ENCODE results near the gene NDUFS7.

The NDUFS7 gene

GRCh38 chr19:1423436-1424191, 39.9 kb downstream of the NDUFS7 start:
- peak overlapping the region; percentile 47 for H3K27ac ChIP-seq
- no peak for TF ChIP-seq ZFX (IDR thresholded peaks at IDR 0.05; ENCODE audit: borderline replicate concordance)
- TF ChIP-seq, protein P1, sequence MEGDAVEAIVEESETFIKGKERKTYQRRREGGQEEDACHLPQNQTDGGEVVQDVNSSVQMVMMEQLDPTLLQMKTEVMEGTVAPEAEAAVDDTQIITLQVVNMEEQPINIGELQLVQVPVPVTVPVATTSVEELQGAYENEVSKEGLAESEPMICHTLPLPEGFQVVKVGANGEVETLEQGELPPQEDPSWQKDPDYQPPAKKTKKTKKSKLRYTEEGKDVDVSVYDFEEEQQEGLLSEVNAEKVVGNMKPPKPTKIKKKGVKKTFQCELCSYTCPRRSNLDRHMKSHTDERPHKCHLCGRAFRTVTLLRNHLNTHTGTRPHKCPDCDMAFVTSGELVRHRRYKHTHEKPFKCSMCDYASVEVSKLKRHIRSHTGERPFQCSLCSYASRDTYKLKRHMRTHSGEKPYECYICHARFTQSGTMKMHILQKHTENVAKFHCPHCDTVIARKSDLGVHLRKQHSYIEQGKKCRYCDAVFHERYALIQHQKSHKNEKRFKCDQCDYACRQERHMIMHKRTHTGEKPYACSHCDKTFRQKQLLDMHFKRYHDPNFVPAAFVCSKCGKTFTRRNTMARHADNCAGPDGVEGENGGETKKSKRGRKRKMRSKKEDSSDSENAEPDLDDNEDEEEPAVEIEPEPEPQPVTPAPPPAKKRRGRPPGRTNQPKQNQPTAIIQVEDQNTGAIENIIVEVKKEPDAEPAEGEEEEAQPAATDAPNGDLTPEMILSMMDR (IDR thresholded peaks at IDR 0.05): no peak

GRCh38 chr19:1424192-1424955, 40.7 kb downstream of the NDUFS7 start:
- TF ChIP-seq ZFX (IDR thresholded peaks at IDR 0.05; ENCODE audit: borderline replicate concordance): no peak
- TF ChIP-seq, protein P1 (IDR thresholded peaks at IDR 0.05): no peak
- H3K27ac ChIP-seq: peak overlapping the region; percentile 59

DNA sequence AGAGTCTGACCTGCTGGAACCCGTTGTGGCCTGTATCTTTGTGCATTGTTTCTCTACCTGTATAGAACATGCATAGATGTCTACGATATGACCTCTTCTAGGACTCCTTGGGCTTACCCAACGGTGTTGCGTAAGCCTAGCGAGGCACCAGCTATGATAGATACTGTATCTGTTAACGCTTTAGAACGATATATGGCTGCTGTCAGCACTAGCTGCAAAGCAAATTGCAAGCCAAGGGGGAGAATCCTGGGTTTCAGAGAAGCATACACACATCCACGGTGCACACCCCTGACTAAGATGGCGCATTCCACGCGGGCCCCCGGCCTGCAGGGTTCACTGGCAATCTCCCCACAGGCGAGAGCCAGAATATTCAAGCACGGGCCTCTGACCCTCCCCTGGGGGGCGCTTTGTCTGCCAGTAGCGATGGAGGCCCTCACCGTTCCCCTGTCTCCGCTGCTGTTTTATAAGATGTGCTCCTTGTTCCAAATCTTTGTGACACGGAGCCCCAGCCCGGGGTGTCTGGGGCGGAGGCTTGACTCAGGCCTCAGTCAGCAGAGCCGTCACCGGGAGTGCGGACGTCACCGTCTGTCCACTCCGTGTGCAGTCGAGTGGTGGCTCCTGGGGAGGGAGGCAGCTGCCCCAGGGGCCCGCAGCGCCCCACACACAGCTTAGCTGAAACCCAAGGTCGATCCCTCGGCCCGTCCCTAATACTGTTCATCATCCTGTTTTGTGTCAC, 41.6 kb downstream of the NDUFS7 start:
- peak overlapping the region; percentile 59 for H3K27ac ChIP-seq
- no peak for TF ChIP-seq ZFX (IDR thresholded peaks at IDR 0.05; ENCODE audit: borderline replicate concordance)
- TF ChIP-seq, protein P1 (IDR thresholded peaks at IDR 0.05): no peak

DNA sequence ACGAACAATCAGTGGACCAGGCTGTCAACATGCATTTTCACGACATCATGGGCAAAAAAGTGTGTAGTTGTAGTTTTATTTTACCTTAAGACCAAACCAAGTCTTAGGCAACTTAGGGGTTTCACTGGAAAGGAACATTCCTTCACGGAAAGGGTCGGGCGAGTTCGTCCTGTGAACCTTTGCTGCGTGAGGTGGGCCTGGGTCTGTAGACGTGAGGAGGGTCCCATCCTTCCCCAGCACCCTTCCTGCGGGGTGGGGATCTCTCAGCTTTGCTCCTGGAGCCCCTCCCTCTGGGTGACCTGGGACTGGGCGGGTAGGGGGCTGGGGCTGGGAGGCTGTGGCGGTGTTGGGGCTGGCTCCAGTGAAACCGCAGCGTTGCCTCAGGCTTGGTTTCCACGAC, 42.2 kb downstream of the NDUFS7 start:
- peak overlapping the region; percentile 12; the same call in 1 of the 2 replicates for H3K27ac ChIP-seq
- no peak for TF ChIP-seq ZFX (IDR thresholded peaks at IDR 0.05; ENCODE audit: borderline replicate concordance)

DNA sequence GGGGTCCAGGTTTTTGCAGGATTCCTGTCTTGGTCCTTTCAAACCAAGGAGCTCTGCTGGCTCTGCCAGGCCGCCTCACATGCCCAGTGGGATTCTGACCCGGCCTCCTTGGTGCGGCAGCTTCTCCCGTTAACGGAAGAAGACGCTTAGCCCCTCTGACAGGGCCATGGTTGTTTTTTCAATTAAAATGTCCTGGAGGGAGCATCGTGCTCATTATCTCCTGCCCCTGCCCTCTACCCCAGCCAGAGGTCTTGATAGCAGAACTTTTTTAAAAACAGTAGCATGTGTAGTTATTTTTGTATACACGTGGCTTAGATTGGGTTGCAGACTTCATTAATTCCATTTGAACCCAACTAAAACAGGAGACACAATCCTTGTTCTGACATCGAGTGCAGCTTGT, 43.0 kb downstream of the NDUFS7 start:
- TF ChIP-seq, protein P1 (IDR thresholded peaks at IDR 0.05): no peak
- TF ChIP-seq ZFX (IDR thresholded peaks at IDR 0.05; ENCODE audit: borderline replicate concordance): no peak
- H3K27ac ChIP-seq: 0 out of 2 replicates have a peak overlapping the region, but pooled peaks have one; percentile 12

- H3K27ac ChIP-seq: no peak overlapping the region
- TF ChIP-seq ZFX (IDR thresholded peaks at IDR 0.05; ENCODE audit: borderline replicate concordance): no peak
- TF ChIP-seq, protein P1 (IDR thresholded peaks at IDR 0.05): no peak
Measured at GRCh38 chr19:1427221-1427920, 43.7 kb downstream of the NDUFS7 start.

Data from 22Rv1 (cell line).